Kidney tubule cell (primary cell): ENCODE data around the gene YWHAH.

Experiments
- DNase-seq: peaks from one replicate; pipeline ENCODE4 v3.0.0-alpha.2; 2018; ENCODE audit warnings: low spot score

Gene YWHAH

GRCh38 chr22:31983911-31984656, 39.7 kb downstream of the YWHAH start:
- no peak for DNase-seq

GRCh38 chr22:31987218-31987617, 42.9 kb downstream of the YWHAH start:
- no peak for DNase-seq

- no peak for DNase-seq
Measured at GRCh38 chr22:31991102-31991839, 46.9 kb downstream of the YWHAH start.

- no peak for DNase-seq
Measured at GRCh38 chr22:31995046-31995445, 50.7 kb downstream of the YWHAH start.

GRCh38 chr22:31995807-31996206, 51.5 kb downstream of the YWHAH start:
- DNase-seq = no peak

- DNase-seq = no peak
Measured at GRCh38 chr22:31998784-31999385, 54.5 kb downstream of the YWHAH start.

GRCh38 chr22:32000181-32000580, 55.8 kb downstream of the YWHAH start:
- no peak for DNase-seq

- peak; percentile 85 for DNase-seq
Measured at GRCh38 chr22:32005453-32005852, 61.1 kb downstream of the YWHAH start.
